ENCODE results near the gene RBFA.

RBFA gene

GRCh38 chr18:80050797-80051196 lies 16.6 kb downstream of the RBFA start:
- no peak overlapping the region for H3K4me3 ChIP-seq (ENCODE audit: low read depth, low read length)
- TF ChIP-seq POLR2A (IDR thresholded peaks at IDR 0.05; ENCODE audit: extremely low read depth, insufficient read length) (no peak), MYC (IDR thresholded peaks at IDR 0.05; ENCODE audit: low read depth, low read length) (no peak), MAX (IDR thresholded peaks at IDR 0.05; ENCODE audit: low read depth, low read length) (no peak)
- TF ChIP-seq, protein P1, sequence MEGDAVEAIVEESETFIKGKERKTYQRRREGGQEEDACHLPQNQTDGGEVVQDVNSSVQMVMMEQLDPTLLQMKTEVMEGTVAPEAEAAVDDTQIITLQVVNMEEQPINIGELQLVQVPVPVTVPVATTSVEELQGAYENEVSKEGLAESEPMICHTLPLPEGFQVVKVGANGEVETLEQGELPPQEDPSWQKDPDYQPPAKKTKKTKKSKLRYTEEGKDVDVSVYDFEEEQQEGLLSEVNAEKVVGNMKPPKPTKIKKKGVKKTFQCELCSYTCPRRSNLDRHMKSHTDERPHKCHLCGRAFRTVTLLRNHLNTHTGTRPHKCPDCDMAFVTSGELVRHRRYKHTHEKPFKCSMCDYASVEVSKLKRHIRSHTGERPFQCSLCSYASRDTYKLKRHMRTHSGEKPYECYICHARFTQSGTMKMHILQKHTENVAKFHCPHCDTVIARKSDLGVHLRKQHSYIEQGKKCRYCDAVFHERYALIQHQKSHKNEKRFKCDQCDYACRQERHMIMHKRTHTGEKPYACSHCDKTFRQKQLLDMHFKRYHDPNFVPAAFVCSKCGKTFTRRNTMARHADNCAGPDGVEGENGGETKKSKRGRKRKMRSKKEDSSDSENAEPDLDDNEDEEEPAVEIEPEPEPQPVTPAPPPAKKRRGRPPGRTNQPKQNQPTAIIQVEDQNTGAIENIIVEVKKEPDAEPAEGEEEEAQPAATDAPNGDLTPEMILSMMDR (IDR thresholded peaks at IDR 0.05; ENCODE audit: low read depth, low read length), result no peak
- DNase-seq (ENCODE audit: low read depth), result no peak

- TF ChIP-seq POLR2A (IDR thresholded peaks at IDR 0.05; ENCODE audit: extremely low read depth, insufficient read length), result no peak
- no peak for TF ChIP-seq MYC (IDR thresholded peaks at IDR 0.05; ENCODE audit: low read depth, low read length)
- no peak for TF ChIP-seq MAX (IDR thresholded peaks at IDR 0.05; ENCODE audit: low read depth, low read length)
- TF ChIP-seq, protein P1 (IDR thresholded peaks at IDR 0.05; ENCODE audit: low read depth, low read length), result no peak
- H3K4me3 ChIP-seq (ENCODE audit: low read depth, low read length), result no peak overlapping the region
- no peak for DNase-seq (ENCODE audit: low read depth)
These were observed 21.9 kb downstream of the RBFA start for GRCh38 chr18:80056095-80056494.

DNA sequence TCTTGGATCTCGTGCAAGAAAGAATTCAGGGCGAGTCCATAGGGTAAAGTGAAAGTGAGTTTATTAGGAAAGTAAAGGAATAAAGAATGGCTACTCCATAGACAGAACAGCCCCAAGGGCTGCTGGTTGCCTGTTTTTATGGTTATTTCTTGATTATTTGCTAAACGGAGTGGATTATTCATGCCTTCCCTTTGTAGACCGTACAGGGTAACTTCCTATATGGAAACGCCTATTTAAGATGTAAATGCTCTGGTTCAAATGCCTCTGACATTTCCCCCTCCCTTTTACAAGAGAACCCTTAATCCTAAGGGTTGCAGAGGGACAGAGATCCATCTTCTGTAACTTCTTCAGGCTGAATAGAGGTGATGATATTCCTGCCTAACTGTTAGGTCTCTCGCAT lies 25.7 kb downstream of the RBFA start:
- no peak for DNase-seq (ENCODE audit: low read depth)
- H3K4me3 ChIP-seq (ENCODE audit: low read depth, low read length), result no peak overlapping the region
- TF ChIP-seq MAX (IDR thresholded peaks at IDR 0.05; ENCODE audit: low read depth, low read length), result no peak
- TF ChIP-seq, protein P1 (IDR thresholded peaks at IDR 0.05; ENCODE audit: low read depth, low read length), result no peak
- TF ChIP-seq POLR2A (IDR thresholded peaks at IDR 0.05; ENCODE audit: extremely low read depth, insufficient read length), result no peak
- TF ChIP-seq MYC (IDR thresholded peaks at IDR 0.05; ENCODE audit: low read depth, low read length), result no peak

GRCh38 chr18:80065705-80066104 lies 31.5 kb downstream of the RBFA start:
- no peak overlapping the region for H3K4me3 ChIP-seq (ENCODE audit: low read depth, low read length)
- no peak for DNase-seq (ENCODE audit: low read depth)
- TF ChIP-seq MAX (IDR thresholded peaks at IDR 0.05; ENCODE audit: low read depth, low read length) (no peak), MYC (IDR thresholded peaks at IDR 0.05; ENCODE audit: low read depth, low read length) (no peak), POLR2A (IDR thresholded peaks at IDR 0.05; ENCODE audit: extremely low read depth, insufficient read length) (no peak)

- TF ChIP-seq, protein P1 (IDR thresholded peaks at IDR 0.05; ENCODE audit: low read depth, low read length), result no peak
- TF ChIP-seq MYC (IDR thresholded peaks at IDR 0.05; ENCODE audit: low read depth, low read length), result no peak
- H3K4me3 ChIP-seq (ENCODE audit: low read depth, low read length), result no peak overlapping the region
- no peak for DNase-seq (ENCODE audit: low read depth)
These were observed 33.1 kb downstream of the RBFA start for GRCh38 chr18:80067321-80067720.

DNA sequence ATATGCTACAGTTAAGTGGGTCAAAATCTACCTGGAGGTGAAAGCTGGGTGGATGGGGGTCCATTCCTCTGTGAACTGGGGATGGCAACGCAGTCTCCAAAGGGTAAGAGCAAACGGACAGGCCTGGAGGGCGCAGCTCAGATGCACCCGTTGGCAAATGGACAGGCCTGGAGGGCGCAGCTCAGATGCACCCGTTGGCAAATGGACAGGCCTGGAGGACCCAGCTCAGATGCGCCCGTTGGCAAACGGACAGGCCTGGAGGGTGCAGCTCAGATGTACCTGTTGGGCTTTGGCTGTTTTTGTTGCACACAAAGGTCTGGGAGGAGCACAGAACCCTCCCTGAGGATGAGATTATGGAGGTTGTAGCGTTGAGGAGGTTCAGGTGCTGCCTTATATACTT lies 33.7 kb downstream of the RBFA start:
- TF ChIP-seq MYC (IDR thresholded peaks at IDR 0.05; ENCODE audit: low read depth, low read length), result no peak
- TF ChIP-seq POLR2A (IDR thresholded peaks at IDR 0.05; ENCODE audit: extremely low read depth, insufficient read length), result no peak
- TF ChIP-seq, protein P1 (IDR thresholded peaks at IDR 0.05; ENCODE audit: low read depth, low read length), result no peak
- DNase-seq (ENCODE audit: low read depth), result no peak
- no peak overlapping the region for H3K4me3 ChIP-seq (ENCODE audit: low read depth, low read length)
